SU-DHL-6 (cell line): ENCODE data around the gene INO80.
A peak's percentile ranks its signal among the peaks of the same experiment; 100 is the strongest.
"Not testable (repeated sequence)": the region's sequence is repeated elsewhere in the genome, so short reads cannot be mapped to it uniquely, and the experiment has no call there.

Experiments
- H2AFZ ChIP-seq: fragments of 200-600 bp; sonication (generic); 2 replicates; pipeline ENCODE4 v1.6.1; 2014; ENCODE audit warnings: low read depth, mild to moderate bottlenecking, moderate library complexity, mixed read lengths, antibody characterized with exemption, low read length; ENCODE audit not compliant: severe bottlenecking
- H3F3A ChIP-seq: fragments of 200-600 bp; shearing (Covaris generic); 2 replicates; pipeline ENCODE4 v1.6.0; 2016; ENCODE audit warnings: antibody characterized with exemption, mild to moderate bottlenecking; ENCODE audit not compliant: insufficient read depth
- H3K27ac ChIP-seq: fragments of 200-600 bp; sonication (generic); 2 replicates; pipeline ENCODE4 v1.5.1; 2016; ENCODE audit warnings: low read depth, mild to moderate bottlenecking, low read length, moderate library complexity, mixed read lengths
- H3K27me3 ChIP-seq: fragments of 200-600 bp; sonication (generic), shearing (Covaris generic); 2 replicates; pipeline ENCODE4 v1.6.0; 2014; ENCODE audit warnings: mild to moderate bottlenecking, low read length
- H3K36me3 ChIP-seq: fragments of 200-600 bp; sonication (generic); 2 replicates; pipeline ENCODE4 v1.6.1; 2014; ENCODE audit warnings: mild to moderate bottlenecking, low read length, mixed read lengths
- H3K4me2 ChIP-seq: fragments of 300-600, 200-600 bp; shearing (Covaris generic), sonication (generic); 2 replicates; pipeline ENCODE4 v1.6.0; 2014; ENCODE audit warnings: low read length, low read depth, mild to moderate bottlenecking; ENCODE audit not compliant: poor library complexity, severe bottlenecking
- H3K4me3 ChIP-seq: fragments of 200-600 bp; sonication (generic); 2 replicates; pipeline ENCODE4 v1.5.1; 2014; ENCODE audit warnings: antibody characterized with exemption, low read length, mild to moderate bottlenecking, mixed read lengths; ENCODE audit not compliant: insufficient read depth, poor library complexity, severe bottlenecking
- H3K79me2 ChIP-seq: fragments of 200-600 bp; sonication (generic); 2 replicates; pipeline ENCODE4 v1.6.1; 2014; ENCODE audit warnings: mild to moderate bottlenecking, low read length, moderate library complexity; ENCODE audit not compliant: insufficient read depth
- H3K9ac ChIP-seq: fragments of 200-600 bp; sonication (generic); 2 replicates; pipeline ENCODE4 v1.7.0; 2014; ENCODE audit warnings: mild to moderate bottlenecking, low read length
- H3K9me2 ChIP-seq: fragments of 200-600 bp; sonication (generic); replicated peaks from 2 replicates; pipeline ENCODE4 v1.6.1; 2014; ENCODE audit warnings: low read length; ENCODE audit not compliant: insufficient read depth
- H3K9me3 ChIP-seq: fragments of 200-600 bp; sonication (generic); 2 replicates; pipeline ENCODE4 v1.6.1; 2014; ENCODE audit warnings: low read length, mixed read lengths; ENCODE audit not compliant: insufficient read depth
- H4K20me1 ChIP-seq: fragments of 200-600 bp; sonication (generic); 2 replicates; pipeline ENCODE4 v1.6.1; 2014; ENCODE audit warnings: low read depth, mild to moderate bottlenecking, antibody characterized with exemption, low read length, moderate library complexity, mixed read lengths
- CTCF ChIP-seq: fragments of 200-600 bp; sonication (generic); IDR thresholded peaks from one replicate; pipeline ENCODE4 v1.5.1; 2017; ENCODE audit warnings: antibody characterized with exemption, mild to moderate bottlenecking, low read length, moderate library complexity; ENCODE audit not compliant: insufficient read depth, poor library complexity, severe bottlenecking
- EZH2phosphoT487 ChIP-seq: fragments of 200-600 bp; sonication (generic), shearing (Covaris generic); conservative IDR thresholded peaks from 2 replicates; pipeline ENCODE4 v1.6.1; 2018; ENCODE audit warnings: mild to moderate bottlenecking, antibody characterized with exemption, low read length, moderate library complexity, mixed read lengths

The INO80 gene

GRCh38 chr15:40956541-40956982, 159.5 kb downstream of the INO80 start:
- Histone ChIP-seq H3K4me3 (no peak overlapping the region), H3F3A (no peaks in the 10 kb centered on the region), H3K79me2 (no peaks in the 10 kb centered on the region), H3K27me3 (no peaks in the 10 kb centered on the region), H2AFZ (no peak overlapping the region), H3K4me2 (no peak overlapping the region), H4K20me1 (no peaks in the 10 kb centered on the region), H3K9me3 (no peaks in the 10 kb centered on the region), H3K27ac (no peak overlapping the region), H3K36me3 (no peaks in the 10 kb centered on the region), H3K9ac (no peak overlapping the region), H3K9me2 (no peaks in the 10 kb centered on the region)
- TF ChIP-seq EZH2phosphoT487, result no peak
- TF ChIP-seq CTCF, result no peak

- Histone ChIP-seq H3K9ac (no peak overlapping the region), H3K4me3 (no peak overlapping the region), H2AFZ (no peak overlapping the region), H4K20me1 (no peaks in the 10 kb centered on the region), H3K27me3 (no peaks in the 10 kb centered on the region), H3K9me2 (no peaks in the 10 kb centered on the region), H3K9me3 (no peaks in the 10 kb centered on the region), H3F3A (no peaks in the 10 kb centered on the region), H3K4me2 (no peak overlapping the region), H3K79me2 (no peaks in the 10 kb centered on the region), H3K36me3 (no peaks in the 10 kb centered on the region), H3K27ac (no peak overlapping the region)
- TF ChIP-seq EZH2phosphoT487, result no peak
- no peak for TF ChIP-seq CTCF
Measured at GRCh38 chr15:40955930-40956540, 160.0 kb downstream of the INO80 start.

GRCh38 chr15:40955141-40955903, 160.8 kb downstream of the INO80 start:
- Histone ChIP-seq H3K9me2 (no peaks in the 10 kb centered on the region), H3K9me3 (no peaks in the 10 kb centered on the region), H3K27me3 (no peaks in the 10 kb centered on the region), H3F3A (no peaks in the 10 kb centered on the region), H4K20me1 (no peaks in the 10 kb centered on the region), H3K27ac (no peak overlapping the region), H2AFZ (no peak overlapping the region), H3K79me2 (no peaks in the 10 kb centered on the region), H3K4me3 (no peak overlapping the region), H3K36me3 (no peaks in the 10 kb centered on the region), H3K4me2 (no peak overlapping the region), H3K9ac (no peak overlapping the region)
- no peak for TF ChIP-seq CTCF
- no peak for TF ChIP-seq EZH2phosphoT487

DNA sequence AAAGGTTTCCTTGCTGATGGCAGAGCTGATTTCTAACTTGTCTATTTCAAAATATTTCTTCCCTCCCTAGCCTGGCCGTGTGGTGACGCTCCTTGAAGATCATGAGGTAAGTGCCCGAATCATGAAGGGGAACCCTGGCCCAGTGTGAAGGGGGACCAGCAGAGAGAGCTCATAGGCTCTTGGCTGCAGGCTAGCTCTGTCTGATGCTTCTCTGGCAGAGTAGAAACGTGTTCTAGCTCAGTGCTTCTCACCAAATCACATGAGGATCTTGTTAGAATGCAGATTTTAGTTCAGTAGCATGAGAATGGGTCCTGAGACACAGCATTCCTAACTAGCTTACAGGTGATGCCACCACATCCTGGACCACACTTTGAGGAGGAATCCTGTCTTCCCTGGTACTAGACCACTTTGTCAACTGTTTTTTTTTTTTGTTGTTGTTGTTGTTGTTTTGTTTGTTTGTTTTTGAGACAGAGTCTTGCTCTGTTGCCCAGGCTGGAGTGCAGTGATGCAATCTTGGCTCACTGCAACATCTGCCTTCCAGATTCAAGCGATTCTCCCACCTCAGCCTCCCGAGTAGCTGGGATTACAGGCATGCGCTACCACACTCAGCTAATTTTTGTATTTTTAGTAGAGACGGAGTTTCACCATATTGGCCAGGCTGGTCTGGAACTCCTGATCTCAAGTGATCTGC, 161.8 kb downstream of the INO80 start:
- not testable (repeated sequence) for H3K27me3 ChIP-seq, H3K9me2 ChIP-seq, H3K79me2 ChIP-seq, H4K20me1 ChIP-seq, H3F3A ChIP-seq, H2AFZ ChIP-seq, H3K9me3 ChIP-seq, H3K27ac ChIP-seq, H3K36me3 ChIP-seq
- H3K4me3 ChIP-seq, result peak overlapping the region; percentile 66
- H3K4me2 ChIP-seq, result peak overlapping the region; percentile 79
- H3K9ac ChIP-seq, result peak overlapping the region; percentile 81
